Stimulated activated CD8-positive, alpha-beta memory T cell treated with anti-CD3 and anti-CD28 coated beads, Interleukin-12 subunit alpha, Interleukin-12 subunit beta, amount 100 ng/mL, for 24 hours (primary cell): Measurements from ENCODE around the gene SF1.

Experiments
- DNase-seq: peaks from one replicate; pipeline ENCODE4 v3.0.0-alpha.2; 2020; ENCODE audit errors: extremely low read depth

Gene SF1

DNA sequence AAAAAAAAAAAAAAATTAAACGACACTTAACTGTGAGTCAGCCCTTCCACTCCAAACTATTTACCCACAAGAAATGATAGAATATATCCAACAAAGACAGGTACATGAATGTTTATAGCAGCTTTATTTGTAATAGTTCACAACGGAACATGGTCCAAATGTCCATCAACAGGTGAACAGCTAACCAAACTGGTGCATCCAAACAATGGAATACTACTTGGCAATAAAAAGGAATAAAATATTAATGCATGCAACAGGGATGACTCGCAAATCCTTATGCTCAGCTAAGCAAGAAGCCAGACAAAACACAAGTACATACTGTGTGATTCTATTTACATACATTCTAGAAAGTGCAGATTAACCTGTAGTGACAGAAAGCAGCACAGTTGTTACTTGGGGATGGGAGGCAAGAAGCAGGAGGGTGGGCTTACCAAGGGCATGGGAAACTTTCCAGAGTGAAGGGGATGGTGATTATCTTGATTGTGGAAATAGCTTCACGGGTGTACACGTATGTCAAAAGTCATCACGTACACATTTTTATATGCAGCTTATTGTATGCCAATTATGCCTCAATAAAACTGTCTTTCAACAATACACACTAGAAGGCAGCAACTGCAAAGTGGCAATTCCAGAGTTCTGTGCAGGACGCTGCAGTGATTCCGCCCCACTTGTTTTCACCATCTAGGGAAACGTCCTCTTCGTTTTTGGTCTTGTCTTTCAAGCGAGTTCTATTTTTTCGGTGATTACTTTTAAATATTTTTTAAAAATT is 6.7 kb upstream of the SF1 start:
- DNase-seq: no peak

DNA sequence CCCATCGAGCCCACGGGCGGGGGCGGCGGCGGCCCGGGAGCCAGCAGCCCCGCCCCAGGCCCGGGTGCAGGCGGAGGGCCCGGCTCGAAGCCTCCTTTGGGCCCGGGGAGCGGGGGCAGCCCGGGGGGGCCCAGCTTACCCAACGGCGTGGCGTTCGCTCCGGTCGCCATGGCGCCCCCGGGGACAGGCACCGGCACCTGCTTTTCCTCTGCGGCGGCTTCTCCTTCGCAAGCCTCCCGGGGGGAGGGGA is 194 bp downstream of the SF1 start:
- DNase-seq: no peak

DNA sequence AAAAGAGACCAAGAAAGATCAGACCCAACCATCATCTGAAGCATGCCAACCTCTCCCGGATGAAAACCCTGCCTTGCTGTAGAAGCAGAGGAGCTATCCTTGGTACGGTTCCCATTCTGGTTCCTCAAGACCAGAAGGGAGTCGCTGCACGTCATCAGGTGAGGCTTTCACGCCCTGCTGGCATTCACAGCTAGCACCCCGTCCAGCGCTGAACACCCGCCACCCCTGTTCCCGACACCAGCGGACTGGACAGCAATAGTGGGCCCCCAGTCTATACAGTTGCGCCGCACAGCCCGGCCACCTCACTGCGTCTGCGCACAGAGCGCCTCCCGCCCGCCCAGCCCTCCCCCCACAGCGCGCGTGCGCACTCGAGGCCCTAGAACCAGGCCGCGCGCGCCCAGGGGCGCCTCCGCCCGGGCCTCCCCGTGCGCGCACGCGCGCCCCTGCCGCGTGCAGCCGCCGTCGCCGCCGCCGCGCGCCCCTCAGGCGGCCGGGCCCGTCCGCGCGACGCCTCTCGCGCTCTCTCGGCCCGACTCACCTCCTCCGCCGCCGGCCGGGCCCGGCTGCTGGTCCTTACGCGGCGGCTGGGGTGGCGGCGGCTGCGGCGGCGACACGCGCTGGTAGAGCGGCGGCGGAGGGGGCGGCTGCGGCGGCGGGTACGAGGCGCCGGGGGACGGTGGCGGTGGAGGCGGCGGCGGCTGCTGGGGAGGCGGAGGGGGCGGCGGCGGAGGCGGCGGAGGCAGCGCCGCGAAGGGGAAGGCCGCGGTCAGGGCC is 706 bp downstream of the SF1 start:
- DNase-seq: peak; percentile 60

DNA sequence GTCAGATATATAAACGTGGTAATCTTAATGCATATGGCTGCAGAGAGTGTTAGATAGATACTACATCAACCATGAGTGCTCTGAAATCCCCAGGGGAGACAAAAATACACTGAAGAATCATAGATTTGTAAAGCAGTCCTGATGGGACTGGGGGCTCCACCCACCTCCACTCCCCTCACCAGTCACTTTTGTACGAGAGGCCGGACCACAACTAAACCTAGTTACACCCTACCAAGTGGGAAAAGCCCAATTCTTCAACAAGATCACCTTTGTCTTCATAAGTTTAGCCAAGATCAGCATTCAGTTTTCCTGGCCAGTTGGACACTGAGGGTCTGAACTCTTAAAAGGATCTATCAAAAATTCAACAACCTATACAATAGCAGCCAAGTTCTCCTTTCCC is 1.5 kb downstream of the SF1 start:
- no peak for DNase-seq

DNA sequence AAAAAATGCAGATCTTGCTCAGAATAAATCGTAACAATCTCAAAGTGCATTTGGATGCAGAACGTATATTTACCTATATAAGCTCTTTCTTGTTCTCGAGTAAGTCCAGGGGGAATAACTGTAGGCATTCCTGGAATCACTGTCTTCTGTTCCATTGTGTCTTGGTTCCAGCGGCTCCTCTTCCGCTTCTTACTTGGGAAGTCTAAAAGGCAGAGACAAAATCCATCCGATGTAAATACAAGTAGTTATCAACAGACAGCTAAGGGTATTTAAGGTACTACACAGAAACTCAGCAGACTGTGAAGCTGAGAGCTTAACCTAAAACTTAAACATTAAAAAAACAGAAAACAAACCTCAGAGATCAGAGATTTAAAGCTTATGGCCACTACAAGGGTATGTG is 1.9 kb downstream of the SF1 start:
- DNase-seq: no peak

DNA sequence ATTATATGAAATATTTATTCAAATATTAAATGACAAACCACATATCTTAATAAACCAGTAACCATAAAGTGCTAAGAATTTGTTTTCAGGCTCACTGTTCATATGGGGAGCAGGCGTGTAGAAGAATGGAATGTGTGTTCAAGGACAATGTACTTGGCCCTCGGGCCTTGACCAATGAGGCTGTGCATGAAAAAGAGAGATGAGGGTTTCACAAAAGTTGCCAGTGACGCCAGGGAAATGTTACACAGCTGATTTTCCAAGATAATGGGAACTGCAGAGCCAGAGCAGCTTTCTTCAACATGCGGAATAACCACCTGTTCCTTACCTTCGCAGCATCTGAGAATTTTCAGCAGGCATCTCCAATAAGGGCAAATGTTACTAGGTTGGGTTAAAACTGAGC is 4.2 kb downstream of the SF1 start:
- no peak for DNase-seq

DNA sequence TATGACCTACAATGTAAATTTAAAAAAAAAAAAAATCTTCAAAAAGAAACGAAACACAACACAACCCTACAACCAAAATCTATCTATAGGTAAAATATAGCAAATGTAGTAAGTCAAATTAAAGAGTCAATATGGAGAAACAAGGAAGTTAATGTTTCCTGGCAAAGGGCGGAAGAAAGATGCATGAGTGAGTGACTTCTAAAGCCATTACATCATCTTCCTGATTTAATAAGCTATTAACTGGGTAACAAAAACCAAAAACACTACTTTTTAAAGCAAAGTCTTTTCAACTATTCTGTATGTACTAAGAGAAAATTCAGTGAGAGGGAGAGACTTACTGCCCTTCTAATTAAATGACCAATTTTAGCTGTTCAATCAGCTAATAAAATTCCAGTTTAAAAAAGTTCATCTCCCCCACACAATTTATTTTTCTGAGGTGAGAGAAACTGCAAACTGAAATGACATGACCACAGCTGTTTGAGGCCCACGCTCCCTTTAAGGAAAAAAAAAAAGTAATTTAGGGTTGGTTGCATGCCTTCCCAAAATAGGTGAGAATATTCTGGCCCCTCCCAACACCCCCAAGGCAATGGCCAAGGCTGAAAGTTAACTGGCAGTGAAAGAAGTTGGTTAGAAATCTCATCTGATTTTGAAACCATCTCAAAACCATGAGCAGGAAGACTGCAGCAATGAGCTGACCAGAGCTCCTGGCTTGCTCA is 5.9 kb downstream of the SF1 start:
- no peak for DNase-seq

DNA sequence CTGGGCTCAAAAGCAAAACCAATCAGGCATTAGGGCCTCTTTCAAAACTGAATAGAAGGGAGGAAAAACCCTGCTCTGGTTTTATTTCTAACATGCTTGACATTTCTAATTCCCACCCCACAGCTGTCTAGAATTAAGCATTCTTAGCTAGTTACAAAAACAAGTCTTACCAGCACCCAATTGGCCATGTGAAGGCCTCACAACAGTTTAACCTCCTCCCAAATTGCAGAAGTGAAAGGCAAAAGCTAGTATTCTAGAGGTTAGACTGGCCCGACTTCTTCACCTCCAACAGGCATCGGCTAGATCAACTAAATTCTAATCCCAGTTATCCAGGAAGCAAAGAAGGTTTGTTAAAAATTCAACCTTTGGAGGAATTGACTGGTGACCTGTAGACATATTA is 6.5 kb downstream of the SF1 start:
- DNase-seq: no peak

DNA sequence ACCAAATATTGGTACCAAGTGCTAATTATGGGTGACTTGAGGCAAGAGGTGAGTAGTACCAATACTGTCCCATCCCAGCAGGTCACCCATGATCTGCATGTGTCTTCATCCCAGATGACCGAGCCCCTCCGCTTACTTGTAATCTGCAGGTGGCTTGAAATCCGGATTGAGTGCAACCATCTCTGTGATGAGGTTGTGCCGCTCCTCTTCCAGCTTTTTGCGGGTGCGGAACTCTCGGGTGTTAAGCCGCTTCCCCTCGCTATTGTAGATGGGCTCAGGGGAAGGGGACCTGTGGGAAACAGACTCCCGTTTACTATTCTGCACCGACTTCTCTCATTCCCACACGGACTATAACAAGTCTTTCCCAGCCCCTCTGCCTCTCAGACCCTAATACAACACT is 8.2 kb downstream of the SF1 start:
- no peak for DNase-seq

DNA sequence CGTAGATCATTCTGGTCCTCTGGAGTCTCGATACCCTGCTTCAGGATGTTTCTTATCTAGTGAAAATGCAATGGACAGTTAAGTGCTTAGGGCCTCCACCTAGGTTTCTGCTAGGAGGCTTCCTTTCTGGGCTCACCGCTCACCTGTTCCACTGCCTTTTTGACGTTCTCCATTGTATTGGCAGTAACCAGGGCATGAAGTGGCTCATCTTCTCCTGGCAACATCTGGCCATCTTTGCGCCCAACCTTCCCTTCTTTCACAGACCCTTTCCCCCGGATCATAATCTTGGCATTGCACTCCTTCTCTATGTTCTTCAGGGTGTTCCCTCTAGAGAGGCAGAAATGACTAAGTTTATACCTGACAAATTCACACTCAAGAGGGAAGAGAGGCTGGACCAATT is 9.1 kb downstream of the SF1 start:
- no peak for DNase-seq

DNA sequence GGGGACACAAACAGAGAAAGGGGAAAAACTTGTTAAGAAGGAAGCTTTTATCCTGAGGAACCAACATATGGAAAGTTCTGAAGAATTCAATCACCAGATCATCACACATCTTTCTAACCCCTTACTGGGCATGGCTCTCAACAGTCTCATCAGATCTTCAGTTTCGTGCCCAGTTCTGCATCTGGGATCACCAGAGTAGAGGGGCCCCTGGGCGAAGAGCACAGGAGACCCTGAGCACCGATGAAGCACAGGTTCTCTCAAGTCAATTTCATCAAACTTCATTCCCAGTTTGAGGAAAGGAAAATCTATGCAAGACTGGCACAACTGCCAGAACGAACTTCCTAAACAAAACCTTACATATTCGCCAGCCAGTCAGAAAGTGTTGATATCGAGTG is 10.0 kb downstream of the SF1 start:
- DNase-seq: no peak

DNA sequence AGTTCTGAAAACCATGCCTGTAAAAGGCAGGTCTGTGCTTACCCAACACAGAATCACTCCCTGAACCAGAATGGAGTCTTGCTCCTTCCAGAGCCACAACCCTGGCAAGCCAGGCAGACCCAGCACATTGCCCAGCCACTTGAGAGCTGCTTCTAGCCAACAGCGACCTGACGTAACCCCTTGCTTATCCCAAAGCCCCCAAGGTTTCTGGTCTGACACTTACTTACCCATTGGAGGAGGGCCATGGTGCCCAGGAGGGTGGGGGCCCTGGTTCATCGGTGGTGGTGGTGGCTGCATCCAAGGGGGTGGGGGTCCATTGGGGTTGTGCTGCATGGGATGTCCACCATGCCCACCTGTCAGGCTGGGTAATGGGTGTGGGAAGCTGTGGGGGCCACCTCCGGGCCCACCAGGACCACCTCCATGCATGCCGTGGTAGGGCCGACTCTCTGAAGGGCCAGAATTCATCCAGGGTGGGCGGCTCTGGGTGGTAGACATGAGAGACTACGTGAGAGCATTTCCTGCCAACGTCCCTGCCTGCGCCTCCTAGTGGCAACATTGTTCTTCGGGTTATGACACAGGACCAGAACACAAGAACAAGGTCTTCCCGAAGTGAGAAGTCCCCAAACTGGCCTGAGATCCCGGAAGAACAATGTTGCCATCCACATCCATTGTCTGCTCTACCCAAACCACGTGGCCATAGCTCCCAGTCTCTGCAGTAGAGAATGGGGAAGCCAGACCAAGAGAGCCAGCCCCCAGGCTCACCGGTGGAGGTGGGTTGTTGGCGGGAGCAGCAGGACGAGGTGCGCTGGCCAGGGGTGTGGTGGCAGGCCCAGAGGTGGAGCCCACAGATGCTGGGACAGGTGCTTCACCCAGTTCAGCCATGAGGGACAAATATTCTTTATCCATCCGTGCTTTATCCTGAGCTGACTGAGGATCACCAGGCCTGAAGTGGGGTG is 10.7 kb downstream of the SF1 start:
- no peak for DNase-seq

DNA sequence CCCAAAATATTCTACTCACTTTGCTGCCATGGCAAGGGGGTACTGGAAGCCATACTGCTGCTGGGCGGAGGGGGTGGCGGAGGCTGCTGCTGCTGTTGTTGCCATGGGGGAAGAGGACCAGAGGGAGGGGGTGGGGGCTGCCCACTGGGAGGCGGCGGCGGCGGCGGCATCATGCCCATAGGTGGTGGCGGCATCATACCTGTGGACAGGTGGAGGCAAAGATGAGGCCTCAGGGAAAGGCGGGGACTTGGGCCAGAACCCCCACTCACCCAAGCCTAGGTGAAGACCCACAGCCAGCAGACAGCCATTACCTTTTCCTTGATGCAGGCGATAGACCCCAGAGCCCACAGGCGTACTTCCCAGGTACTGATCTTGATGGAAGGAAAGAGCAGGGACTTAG is 11.5 kb downstream of the SF1 start:
- no peak for DNase-seq

DNA sequence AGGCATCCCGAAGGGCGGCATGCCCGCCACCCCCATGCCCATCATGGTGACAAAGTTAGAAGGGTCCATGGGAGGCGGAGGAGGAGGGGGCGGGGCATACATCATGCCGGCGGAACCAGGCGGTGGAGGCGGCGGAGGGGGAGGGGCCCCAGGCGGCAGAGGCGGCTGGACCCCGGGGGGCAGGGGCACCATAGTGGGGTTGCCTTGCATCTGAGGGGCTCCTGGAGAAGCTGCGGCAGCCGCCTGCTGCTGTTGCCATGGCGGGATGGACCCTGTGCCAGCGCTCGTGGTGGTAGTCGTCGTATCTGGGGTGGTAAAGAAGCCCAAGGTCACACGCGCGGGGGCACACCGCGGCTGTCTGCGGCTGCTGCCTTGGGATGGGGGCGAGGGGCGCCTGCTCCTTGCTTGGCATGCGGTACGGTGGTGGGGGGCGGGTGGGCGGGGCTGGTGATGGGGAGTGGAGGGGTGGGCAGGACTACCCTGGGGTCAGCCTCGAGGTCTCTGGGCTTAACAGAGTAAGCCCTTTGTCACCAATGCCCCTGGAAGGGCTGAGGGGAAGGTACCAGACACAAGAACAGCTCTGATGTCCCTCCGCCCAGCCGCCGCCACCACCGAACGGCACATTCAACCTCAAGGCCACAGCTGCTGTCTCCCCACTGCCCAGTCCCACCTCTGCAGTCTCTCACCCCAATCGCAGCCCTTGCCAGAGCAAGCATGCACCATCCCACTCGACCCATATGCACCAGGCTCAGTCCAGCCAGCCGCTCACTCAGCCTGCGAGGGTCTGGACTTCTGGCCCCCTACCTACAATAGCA is 12.3 kb downstream of the SF1 start:
- DNase-seq: no peak

DNA sequence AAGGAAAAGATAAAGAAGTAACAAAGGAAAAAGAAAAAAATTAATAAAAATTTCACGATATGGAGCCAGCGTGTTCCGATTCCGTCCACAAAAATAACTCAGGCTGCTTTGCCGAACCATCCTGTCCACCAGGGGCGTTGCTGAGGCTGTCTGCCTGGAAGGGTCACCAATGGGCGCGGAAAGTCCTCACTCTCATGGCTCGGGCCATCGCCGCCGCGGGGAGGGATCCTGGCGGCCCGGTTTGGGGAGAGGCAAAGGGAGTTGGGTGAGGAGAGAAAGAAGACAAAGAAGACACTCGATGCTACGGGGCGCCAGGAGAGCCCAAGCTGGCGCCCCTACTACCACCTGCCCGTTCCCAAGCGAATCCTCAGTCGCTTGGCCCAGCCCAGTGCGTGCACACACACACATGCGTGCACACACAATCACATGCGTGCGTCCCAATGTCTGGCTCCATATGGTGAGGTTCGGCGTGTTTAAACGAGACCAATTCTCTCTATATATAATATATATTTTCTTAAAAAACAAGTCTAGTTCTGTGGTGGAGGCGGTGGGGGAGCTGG is 13.0 kb downstream of the SF1 start:
- DNase-seq: no peak

DNA sequence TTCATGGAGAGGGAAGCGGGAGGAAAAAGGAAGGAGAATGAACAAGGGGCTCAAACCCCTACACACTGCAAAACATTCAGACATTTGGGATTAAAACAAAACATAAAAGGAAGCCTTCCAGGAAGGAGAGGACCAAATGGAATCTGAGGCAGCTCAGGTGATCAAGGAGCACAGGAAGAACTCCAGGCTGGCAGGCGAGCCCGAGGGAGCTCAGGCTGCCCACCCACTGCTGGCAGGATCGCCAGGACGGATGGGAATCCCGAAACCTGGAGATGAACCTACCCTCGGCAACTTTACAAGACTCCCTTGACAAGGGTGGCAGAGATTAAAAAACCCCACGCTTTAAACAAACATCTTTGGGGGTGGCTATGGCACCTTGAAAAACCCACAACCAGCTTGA is 13.6 kb downstream of the SF1 start:
- DNase-seq: no peak

DNA sequence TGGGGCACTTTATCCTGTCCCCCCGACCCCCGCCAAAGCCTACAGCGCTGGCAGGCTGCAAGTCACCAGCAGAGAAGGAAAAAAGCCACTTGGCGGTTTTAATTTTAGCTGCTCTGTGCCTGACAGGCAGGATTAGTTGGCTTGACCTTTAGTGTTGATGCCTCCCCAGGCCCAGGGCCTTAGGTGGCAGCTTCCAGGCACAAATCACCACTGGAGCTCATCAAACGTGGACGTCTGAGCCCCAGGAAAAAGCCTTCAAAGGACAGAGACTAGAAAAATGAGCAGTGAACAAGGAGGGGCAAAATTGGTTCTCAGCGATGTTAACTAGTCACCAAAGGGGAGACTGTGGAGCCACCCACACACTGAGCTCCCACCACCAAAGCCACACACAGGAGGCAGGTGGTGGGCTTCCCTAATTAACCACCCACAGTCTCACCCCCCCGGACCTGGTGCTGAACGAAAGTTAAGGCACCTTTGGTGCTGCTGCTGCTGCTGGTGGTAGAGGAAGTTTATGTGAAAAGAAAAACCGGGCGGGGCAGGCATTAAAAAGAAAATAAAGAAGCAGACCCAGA is 14.2 kb downstream of the SF1 start:
- DNase-seq: no peak

DNA sequence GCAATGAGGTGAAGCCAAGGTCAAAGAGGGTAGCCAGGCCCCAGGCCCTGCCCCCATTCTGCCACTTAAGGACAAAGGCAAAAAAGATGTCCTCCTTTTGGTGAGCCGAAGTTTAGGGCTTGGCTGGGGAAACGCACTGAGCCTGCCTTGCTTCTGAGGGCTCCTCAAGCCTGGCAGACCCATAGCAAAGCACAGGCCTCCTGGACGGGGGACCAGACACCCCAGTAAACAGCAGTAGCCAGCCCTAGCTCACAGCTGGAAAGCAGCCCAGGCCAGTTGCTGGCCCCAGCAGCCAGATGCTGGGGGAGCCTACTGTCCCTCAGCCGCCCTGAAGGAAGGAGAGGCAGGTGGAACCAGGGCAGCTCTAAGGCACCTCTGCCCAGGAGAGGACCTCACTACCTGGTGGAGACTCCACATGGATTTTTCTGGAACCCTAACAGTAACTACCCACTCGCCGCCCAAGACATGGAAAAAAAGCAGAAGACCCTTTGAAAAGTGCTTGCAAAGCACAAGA is 14.8 kb downstream of the SF1 start:
- no peak for DNase-seq

DNA sequence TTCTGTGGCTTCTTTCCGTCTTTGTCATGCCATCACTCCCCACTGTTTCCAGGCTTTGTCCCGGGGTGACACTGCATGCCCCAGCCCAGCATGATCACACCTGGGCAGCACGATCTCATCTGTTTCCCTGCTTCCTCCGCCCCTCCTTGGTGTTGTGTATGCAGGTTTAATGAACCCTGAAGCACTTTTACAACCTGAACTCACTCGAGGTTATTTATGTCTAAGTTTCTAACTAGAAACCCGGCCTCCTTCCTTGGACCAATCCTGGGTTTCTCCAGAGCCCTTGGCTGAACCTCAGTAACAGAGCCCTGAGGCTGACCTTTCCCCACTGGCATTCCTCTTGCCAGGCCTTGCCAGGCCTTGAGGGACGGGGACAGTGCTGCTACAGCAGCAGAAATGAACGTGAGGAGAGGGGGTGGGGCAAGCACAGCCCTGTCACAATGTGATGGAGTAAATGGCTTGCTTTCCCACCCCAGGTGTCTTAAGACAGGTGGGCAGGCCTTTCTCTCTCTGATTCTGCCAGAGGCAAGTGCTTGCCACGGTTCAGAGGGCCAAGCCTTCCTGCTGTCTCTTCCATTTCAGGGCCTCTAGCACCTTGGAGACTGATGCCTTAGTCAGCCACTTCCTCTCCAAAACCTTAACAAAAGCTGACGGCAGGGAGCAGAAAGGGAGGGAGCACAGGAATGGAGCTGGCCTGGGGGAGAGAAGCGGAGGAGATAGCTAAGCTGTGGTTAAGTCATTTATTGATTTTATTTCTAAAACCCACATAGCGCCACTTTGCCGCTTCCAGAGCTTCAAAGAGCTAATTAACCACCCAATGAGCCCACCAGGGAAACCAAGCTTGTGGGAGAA is 15.4 kb downstream of the SF1 start:
- DNase-seq: no peak
